H1 (cell line): Measurements from ENCODE around the gene PDE5A. TPM values are rescaled to one million over a fixed set of nuclear protein-coding genes. Genes with fewer than 3 reads are reported as not detected.

ENCODE experiments used
- CBX8 ChIP-seq: fragments of 300-800, 300-1000 bp; sonication (generic); IDR thresholded peaks from 2 replicates; pipeline ENCODE4 v1.7.1; 2016; ENCODE audit warnings: low read depth, low read length, borderline replicate concordance
- EP300 ChIP-seq, 2 experiments: IDR thresholded peaks; 1 replicate in 1 of 2; 2 replicates in 1 of 2; pipeline ENCODE4 v1.6.1; 2011 to 2012; ENCODE audit warnings: low read depth in 2 of 2, low read length in 2 of 2, mild to moderate bottlenecking in 2 of 2, borderline replicate concordance in 1 of 2, inconsistent platforms in 1 of 2, moderate library complexity in 1 of 2
- FOSL1 ChIP-seq: IDR thresholded peaks from 2 replicates; pipeline ENCODE4 v1.6.1; 2011; ENCODE audit warnings: mild to moderate bottlenecking, low read depth, low read length, moderate library complexity; ENCODE audit not compliant: insufficient read depth
- JUN ChIP-seq: IDR thresholded peaks from 2 replicates; pipeline ENCODE4 v1.6.1; 2011; ENCODE audit warnings: low read depth, mild to moderate bottlenecking, improper control_type of control experiment, low read length
- POLR2AphosphoS5 ChIP-seq: IDR thresholded peaks from 2 replicates; pipeline ENCODE4 v1.6.1; 2011; ENCODE audit warnings: low read depth, low read length
- RAD21 ChIP-seq, 2 experiments: IDR thresholded peaks in 1 of 2; conservative IDR thresholded peaks in 1 of 2; 2 replicates each; pipeline ENCODE4 v1.6.1; 2011; ENCODE audit warnings: low read depth in 2 of 2, low read length in 2 of 2, improper control_type of control experiment in 1 of 2, inconsistent platforms in 1 of 2, mild to moderate bottlenecking in 1 of 2, moderate library complexity in 1 of 2
- RNF2 ChIP-seq: fragments of 200-900, 300-1000 bp; sonication (generic); IDR thresholded peaks from 2 replicates; pipeline ENCODE4 v1.7.1; 2016; ENCODE audit warnings: borderline replicate concordance, low read depth, mild to moderate bottlenecking, antibody characterized with exemption, low read length; ENCODE audit not compliant: poor library complexity, severe bottlenecking; ENCODE audit errors: missing control alignments
- SAP30 ChIP-seq: fragments of 300-600 bp; sonication (generic); IDR thresholded peaks from 2 replicates; pipeline ENCODE4 v1.7.1; 2012; ENCODE audit warnings: low read length, moderate library complexity, mild to moderate bottlenecking, inconsistent platforms; ENCODE audit not compliant: insufficient read depth, insufficient replicate concordance
- polyA plus RNA-seq, 7 experiments: library from polyadenylated mRNA; depleted of rRNA in 3 of 7; stranded (reverse) in 5 of 7; unstranded in 2 of 7; fragments of >200 nt in 5 of 7; fragments of 200-250 nt in 2 of 7; gene quantifications; 1 replicate in 5 of 7; 2 replicates in 1 of 7; 4 replicates in 1 of 7; pipeline versions ENCODE4 v1.2.1 to v1.2.3, GENCODE V29; 2011 to 2013; ENCODE audit warnings: missing spikeins in 2 of 7, mixed read lengths in 2 of 7
- total RNA-seq: library from RNA; stranded (reverse); fragmentation: NEBNext Ultra II Directional; extraction: Animal tissue kit (Norgen Biotek cat#: 25700); gene quantifications from 2 replicates; pipeline ENCODE4 v1.2.1, GENCODE V29; 2021
- TF ChIP-seq, protein P1 (sequence below): fragments of 300-600 bp; sonication (generic); IDR thresholded peaks from 2 replicates; pipeline ENCODE4 v1.7.1; 2012; ENCODE audit warnings: low read length, moderate library complexity, mild to moderate bottlenecking, inconsistent platforms; ENCODE audit not compliant: insufficient replicate concordance

PDE5A gene
- total and polyA plus RNA-seq, 2 of the 8 experiments (the other 6 are each of a cell fraction or from before 2014, with no cell fraction given): 5.6 to 32.4 TPM

DNA sequence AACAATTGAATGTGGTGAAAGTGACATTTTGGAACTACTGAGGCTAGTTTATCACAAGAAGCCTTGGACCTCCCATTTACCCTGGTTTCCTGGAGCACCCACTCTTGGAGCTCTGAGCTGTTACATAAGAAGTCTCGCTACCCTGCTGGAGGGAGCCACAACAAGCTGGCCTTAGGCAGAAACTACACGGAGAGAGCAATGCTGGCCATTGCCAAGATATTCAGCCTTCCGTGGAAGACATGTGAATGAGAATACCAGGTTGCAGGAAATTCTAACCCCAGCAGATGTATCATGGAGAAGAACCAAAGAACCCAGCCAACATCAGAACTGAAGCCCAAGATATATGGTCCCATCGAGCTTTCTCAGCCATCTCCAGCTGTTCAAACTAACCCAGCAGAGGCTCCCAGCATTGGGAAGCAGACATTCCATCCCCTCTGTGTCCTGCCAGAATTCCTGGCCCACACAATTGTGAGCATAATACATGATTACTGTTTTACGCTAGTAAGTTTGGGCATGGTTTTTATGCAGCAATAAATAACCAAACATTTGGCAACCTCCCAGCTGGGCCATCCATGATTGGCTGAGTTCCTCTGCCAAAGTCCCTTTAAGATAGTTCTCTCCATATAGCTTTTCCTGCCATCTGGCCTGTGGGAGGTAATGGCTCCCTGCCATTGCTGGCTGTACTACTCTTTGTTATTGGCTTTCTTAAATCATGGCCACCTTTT lies 17.9 kb upstream of the PDE5A start (continued):
- TF ChIP-seq, protein P1, sequence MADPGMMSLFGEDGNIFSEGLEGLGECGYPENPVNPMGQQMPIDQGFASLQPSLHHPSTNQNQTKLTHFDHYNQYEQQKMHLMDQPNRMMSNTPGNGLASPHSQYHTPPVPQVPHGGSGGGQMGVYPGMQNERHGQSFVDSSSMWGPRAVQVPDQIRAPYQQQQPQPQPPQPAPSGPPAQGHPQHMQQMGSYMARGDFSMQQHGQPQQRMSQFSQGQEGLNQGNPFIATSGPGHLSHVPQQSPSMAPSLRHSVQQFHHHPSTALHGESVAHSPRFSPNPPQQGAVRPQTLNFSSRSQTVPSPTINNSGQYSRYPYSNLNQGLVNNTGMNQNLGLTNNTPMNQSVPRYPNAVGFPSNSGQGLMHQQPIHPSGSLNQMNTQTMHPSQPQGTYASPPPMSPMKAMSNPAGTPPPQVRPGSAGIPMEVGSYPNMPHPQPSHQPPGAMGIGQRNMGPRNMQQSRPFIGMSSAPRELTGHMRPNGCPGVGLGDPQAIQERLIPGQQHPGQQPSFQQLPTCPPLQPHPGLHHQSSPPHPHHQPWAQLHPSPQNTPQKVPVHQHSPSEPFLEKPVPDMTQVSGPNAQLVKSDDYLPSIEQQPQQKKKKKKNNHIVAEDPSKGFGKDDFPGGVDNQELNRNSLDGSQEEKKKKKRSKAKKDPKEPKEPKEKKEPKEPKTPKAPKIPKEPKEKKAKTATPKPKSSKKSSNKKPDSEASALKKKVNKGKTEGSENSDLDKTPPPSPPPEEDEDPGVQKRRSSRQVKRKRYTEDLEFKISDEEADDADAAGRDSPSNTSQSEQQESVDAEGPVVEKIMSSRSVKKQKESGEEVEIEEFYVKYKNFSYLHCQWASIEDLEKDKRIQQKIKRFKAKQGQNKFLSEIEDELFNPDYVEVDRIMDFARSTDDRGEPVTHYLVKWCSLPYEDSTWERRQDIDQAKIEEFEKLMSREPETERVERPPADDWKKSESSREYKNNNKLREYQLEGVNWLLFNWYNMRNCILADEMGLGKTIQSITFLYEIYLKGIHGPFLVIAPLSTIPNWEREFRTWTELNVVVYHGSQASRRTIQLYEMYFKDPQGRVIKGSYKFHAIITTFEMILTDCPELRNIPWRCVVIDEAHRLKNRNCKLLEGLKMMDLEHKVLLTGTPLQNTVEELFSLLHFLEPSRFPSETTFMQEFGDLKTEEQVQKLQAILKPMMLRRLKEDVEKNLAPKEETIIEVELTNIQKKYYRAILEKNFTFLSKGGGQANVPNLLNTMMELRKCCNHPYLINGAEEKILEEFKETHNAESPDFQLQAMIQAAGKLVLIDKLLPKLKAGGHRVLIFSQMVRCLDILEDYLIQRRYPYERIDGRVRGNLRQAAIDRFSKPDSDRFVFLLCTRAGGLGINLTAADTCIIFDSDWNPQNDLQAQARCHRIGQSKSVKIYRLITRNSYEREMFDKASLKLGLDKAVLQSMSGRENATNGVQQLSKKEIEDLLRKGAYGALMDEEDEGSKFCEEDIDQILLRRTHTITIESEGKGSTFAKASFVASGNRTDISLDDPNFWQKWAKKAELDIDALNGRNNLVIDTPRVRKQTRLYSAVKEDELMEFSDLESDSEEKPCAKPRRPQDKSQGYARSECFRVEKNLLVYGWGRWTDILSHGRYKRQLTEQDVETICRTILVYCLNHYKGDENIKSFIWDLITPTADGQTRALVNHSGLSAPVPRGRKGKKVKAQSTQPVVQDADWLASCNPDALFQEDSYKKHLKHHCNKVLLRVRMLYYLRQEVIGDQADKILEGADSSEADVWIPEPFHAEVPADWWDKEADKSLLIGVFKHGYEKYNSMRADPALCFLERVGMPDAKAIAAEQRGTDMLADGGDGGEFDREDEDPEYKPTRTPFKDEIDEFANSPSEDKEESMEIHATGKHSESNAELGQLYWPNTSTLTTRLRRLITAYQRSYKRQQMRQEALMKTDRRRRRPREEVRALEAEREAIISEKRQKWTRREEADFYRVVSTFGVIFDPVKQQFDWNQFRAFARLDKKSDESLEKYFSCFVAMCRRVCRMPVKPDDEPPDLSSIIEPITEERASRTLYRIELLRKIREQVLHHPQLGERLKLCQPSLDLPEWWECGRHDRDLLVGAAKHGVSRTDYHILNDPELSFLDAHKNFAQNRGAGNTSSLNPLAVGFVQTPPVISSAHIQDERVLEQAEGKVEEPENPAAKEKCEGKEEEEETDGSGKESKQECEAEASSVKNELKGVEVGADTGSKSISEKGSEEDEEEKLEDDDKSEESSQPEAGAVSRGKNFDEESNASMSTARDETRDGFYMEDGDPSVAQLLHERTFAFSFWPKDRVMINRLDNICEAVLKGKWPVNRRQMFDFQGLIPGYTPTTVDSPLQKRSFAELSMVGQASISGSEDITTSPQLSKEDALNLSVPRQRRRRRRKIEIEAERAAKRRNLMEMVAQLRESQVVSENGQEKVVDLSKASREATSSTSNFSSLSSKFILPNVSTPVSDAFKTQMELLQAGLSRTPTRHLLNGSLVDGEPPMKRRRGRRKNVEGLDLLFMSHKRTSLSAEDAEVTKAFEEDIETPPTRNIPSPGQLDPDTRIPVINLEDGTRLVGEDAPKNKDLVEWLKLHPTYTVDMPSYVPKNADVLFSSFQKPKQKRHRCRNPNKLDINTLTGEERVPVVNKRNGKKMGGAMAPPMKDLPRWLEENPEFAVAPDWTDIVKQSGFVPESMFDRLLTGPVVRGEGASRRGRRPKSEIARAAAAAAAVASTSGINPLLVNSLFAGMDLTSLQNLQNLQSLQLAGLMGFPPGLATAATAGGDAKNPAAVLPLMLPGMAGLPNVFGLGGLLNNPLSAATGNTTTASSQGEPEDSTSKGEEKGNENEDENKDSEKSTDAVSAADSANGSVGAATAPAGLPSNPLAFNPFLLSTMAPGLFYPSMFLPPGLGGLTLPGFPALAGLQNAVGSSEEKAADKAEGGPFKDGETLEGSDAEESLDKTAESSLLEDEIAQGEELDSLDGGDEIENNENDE: no peak
- TF ChIP-seq CBX8 (no peak), SAP30 (no peak), RAD21 (IDR thresholded peaks at IDR 0.05 in 1 of 2, conservative IDR thresholded peaks at IDR 0.05 in 1 of 2; ENCODE audit: low read depth in 2 of 2, low read length in 2 of 2) (no peak), JUN (no peak), RNF2 (no peak), EP300 (IDR thresholded peaks at IDR 0.05; ENCODE audit: borderline replicate concordance in 1 of 2, low read depth in 2 of 2, low read length in 2 of 2) (no peak), FOSL1 (no peak), POLR2AphosphoS5 (no peak)
